B cell (primary cell): ENCODE results near the gene RCC2. TPM values are rescaled to one million over a fixed set of nuclear protein-coding genes. Genes with fewer than 3 reads are reported as not detected.
A peak's percentile ranks its signal among the peaks of the same experiment; 100 is the strongest.

ENCODE experiments used
- ATAC-seq: fragments of 200-7000 bp; cut with Tn5 transposase; one replicate; pipeline ENCODE4 v1.10.0; 2021; ENCODE audit warnings: low read depth, mild to moderate bottlenecking, moderate number of reproducible peaks, moderate library complexity
- CTCF ChIA-PET: fragments of 350-600 bp; sonication (Branson Sonifier 250); formaldehyde crosslinking; loops from one replicate; lab custom pipeline; 2021; ENCODE audit warnings: antibody characterized with exemption, inconsistent platforms; lab: Charles Lee
- POLR2A ChIA-PET: fragments of 350-600 bp; sonication (Branson Sonifier 250); formaldehyde crosslinking; loops from one replicate; lab custom pipeline; 2021; ENCODE audit warnings: antibody characterized with exemption; lab: Charles Lee
- DNase-seq: peaks from one replicate; pipeline ENCODE4 v3.0.0; 2013
- H2AFZ ChIP-seq: 2 replicates; pipeline ENCODE4 v1.6.1; 2012; ENCODE audit warnings: mild to moderate bottlenecking, low read depth, low read length; ENCODE audit not compliant: insufficient read depth, poor library complexity, severe bottlenecking
- H3K27ac ChIP-seq, 2 donors: 1 replicate in 1 of 2; 2 replicates in 1 of 2; pipeline ENCODE4 v1.5.1; 2012 to 2013; ENCODE audit warnings: low read length in 2 of 2, mild to moderate bottlenecking in 2 of 2, moderate library complexity in 1 of 2
- H3K27me3 ChIP-seq, 4 experiments: fragments of 200-600 bp in 1 of 4; sonication (generic) in 1 of 4; replicated peaks in 1 of 4; 1 replicate in 2 of 4; 2 replicates in 2 of 4; pipeline versions ENCODE4 v1.6.1 to v1.7.0; 2013 to 2016; ENCODE audit warnings: low read length in 3 of 4, mild to moderate bottlenecking in 2 of 4, mixed read lengths in 1 of 4, moderate library complexity in 1 of 4; ENCODE audit not compliant: insufficient read depth in 4 of 4, control insufficient read depth in 3 of 4; ENCODE audit errors: control extremely low read depth in 1 of 4
- H3K36me3 ChIP-seq, 2 experiments: replicated peaks in 1 of 2; 1 replicate in 1 of 2; 2 replicates in 1 of 2; pipeline versions ENCODE4 v1.6.1 to v1.7.1; 2013; ENCODE audit warnings: low read length in 1 of 2; ENCODE audit not compliant: insufficient read depth in 2 of 2, control insufficient read depth in 1 of 2; ENCODE audit errors: control extremely low read depth in 1 of 2, extremely low read depth in 1 of 2
- H3K4me1 ChIP-seq, 2 donors: fragments of 200-600 bp in 1 of 2; sonication (generic) in 1 of 2; 1 replicate in 1 of 2; 2 replicates in 1 of 2; pipeline versions ENCODE4 v1.5.1 to v1.6.1; 2013 to 2017; ENCODE audit warnings: low read length in 2 of 2; ENCODE audit not compliant: control insufficient read depth in 2 of 2, insufficient read depth in 2 of 2
- H3K4me2 ChIP-seq: replicated peaks from 2 replicates; pipeline ENCODE3; 2012; ENCODE audit warnings: mild to moderate bottlenecking, low read depth, low read length; ENCODE audit not compliant: poor library complexity, severe bottlenecking
- H3K4me3 ChIP-seq, 5 experiments: fragments of 200-600 bp in 1 of 5; sonication (generic) in 1 of 5; 1 replicate in 3 of 5; 2 replicates in 2 of 5; pipeline versions ENCODE4 v1.5.1 to v1.7.0; 2011 to 2016; ENCODE audit warnings: low read length in 4 of 5, mild to moderate bottlenecking in 4 of 5, low read depth in 2 of 5, control low read depth in 1 of 5, moderate library complexity in 1 of 5; ENCODE audit not compliant: insufficient read depth in 1 of 5; ENCODE audit errors: control extremely low read depth in 1 of 5, extremely low read depth in 1 of 5
- H3K79me2 ChIP-seq: fragments of 200-600 bp; sonication (generic); one replicate; pipeline ENCODE4 v1.6.0; 2016; ENCODE audit warnings: low read length; ENCODE audit not compliant: control insufficient read depth, insufficient read depth
- H3K9ac ChIP-seq: fragments of 200-600 bp; sonication (generic); 2 replicates; pipeline ENCODE4 v1.6.1; 2017; ENCODE audit warnings: mild to moderate bottlenecking, low read length, moderate library complexity
- H3K9me3 ChIP-seq, 3 donors: one replicate each; pipeline versions ENCODE4 v1.6.1 to v1.7.1; 2013; ENCODE audit warnings: low read length in 2 of 3; ENCODE audit not compliant: control insufficient read depth in 2 of 3, insufficient read depth in 1 of 3; ENCODE audit errors: control extremely low read depth in 1 of 3
- H4K20me1 ChIP-seq: 2 replicates; pipeline ENCODE4 v1.6.0; 2012; ENCODE audit warnings: mild to moderate bottlenecking, low read length; ENCODE audit not compliant: insufficient read depth, control insufficient read depth, poor library complexity, severe bottlenecking
- H3K27ac Mint-ChIP-seq: one replicate; pipeline ENCODE4 v1.8.0; 2021; ENCODE audit warnings: mixed read lengths
- H3K27me3 Mint-ChIP-seq: one replicate; pipeline ENCODE4 v1.8.0; 2021; ENCODE audit warnings: mixed read lengths
- H3K4me1 Mint-ChIP-seq: one replicate; pipeline ENCODE4 v1.8.0; 2021; ENCODE audit warnings: mixed read lengths
- H3K4me3 Mint-ChIP-seq: one replicate; pipeline ENCODE4 v1.8.0; 2021; ENCODE audit warnings: mixed read lengths
- H3K9me3 Mint-ChIP-seq: one replicate; pipeline ENCODE4 v1.8.0; 2022; ENCODE audit warnings: mixed read lengths; ENCODE audit not compliant: insufficient read depth
- EZH2 ChIP-seq: IDR thresholded peaks from 2 replicates; pipeline ENCODE4 v1.6.1; 2012; ENCODE audit warnings: borderline replicate concordance, low read depth, mild to moderate bottlenecking, moderate library complexity, low read length; ENCODE audit not compliant: insufficient read depth, poor library complexity, severe bottlenecking
- WGBS: methylation state at CpG from one replicate; pipeline ENCODE4 v1.1.5; 2013; ENCODE audit warnings: missing lambda C conversion rate; ENCODE audit not compliant: insufficient coverage; 5-methylcytosine and 5-hydroxymethylcytosine counted together
- intact Hi-C: fragments of 100-400 bp; cut with micrococcal nuclease; formaldehyde crosslinking; loops from one replicate; pipeline ENCODE4 v1.10.0; 2022
- polyA plus RNA-seq: library from polyadenylated mRNA; depleted of rRNA; stranded (reverse); fragments of >200 nt; gene quantifications from 2 replicates; pipeline ENCODE4 v1.2.3, GENCODE V29; 2012
- total RNA-seq, 2 donors: library from RNA; stranded (reverse); fragments of 120-200 nt in 1 of 2; gene quantifications; 1 replicate in 1 of 2; 2 replicates in 1 of 2; pipeline versions ENCODE4 v1.2.3 to v1.2.4, GENCODE V29; 2013 to 2022
- TF ChIP-seq, protein P1 (sequence below): fragments of 200-600 bp; IDR thresholded peaks from one replicate; pipeline ENCODE4 v1.8.0; 2022; ENCODE audit warnings: antibody characterized with exemption, mild to moderate bottlenecking

Gene RCC2
- total and polyA plus RNA-seq, 2 donors (not counting 1 experiment from before 2014, with no cell fraction given): 48.9 to 76.9 TPM

DNA sequence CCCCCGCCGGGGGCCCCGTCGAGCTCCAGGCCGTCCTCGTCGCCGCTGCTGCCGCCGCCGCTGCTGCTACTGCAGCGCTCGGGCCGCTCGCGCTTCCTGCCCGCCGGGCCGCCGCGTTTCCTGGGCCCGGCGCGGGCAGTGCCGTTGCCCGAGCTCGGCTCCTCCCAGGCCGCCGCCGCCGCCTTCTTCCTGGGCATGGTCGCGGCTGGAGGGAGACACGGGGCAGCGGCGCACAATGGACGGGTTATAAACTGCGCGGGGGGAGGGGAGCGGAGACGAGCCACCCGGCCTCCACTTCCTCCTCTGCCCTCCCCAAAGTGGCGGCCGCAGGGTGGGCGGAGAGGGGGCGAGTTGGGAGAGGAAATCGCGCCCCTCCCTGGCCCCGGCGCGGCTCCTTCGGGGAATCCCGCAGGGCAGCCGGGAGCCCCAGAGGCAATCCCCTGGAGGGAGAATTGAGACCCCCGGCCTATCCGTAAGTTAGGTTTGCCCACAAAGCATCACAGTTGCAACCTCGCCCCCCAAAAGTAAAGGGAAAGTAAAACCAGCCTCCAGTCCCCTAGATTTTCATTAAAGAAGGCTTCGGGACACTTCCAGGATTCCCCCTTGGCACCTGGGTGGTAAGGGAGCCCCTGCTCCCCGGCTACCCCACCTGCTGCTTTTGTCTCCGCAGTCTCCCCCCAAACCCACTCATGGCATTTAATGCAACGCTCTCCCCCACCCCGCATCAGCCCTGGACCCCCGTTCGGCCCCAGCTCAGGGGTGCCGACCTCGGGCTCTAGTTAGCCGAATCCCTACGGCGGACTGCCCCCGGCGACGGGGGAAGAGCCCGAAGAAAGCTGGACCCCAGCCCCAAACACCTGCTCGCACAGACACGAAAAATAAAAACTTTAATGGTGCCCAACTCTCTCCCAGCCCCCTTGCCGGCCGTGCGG lies 893 bp downstream of the RCC2 start:
- POLR2A ChIA-PET: interaction anchor here (0.6 to 0.7 kb wide), 3 partner anchors 27 to 731 kb away, joined by 3 to 4 read pairs (median 4); no protein-coding TSS in a partner anchor
- Histone ChIP-seq H3K79me2 (peaks cover 45% of the 10 kb centered on the region), H2AFZ (peak overlapping the region; percentile 69), H3K27ac (peak overlapping the region; percentile 70 to 87), H3K9ac (peak overlapping the region; percentile 94), H3K4me1 (peaks cover 27 to 44% of the 10 kb centered on the region in 2 donors), H3K4me2 (peak overlapping the region; percentile 95), H4K20me1 (peaks cover 52% of the 10 kb centered on the region), H3K9me3 (no peaks in the 10 kb centered on the region), H3K27me3 (peaks cover 0 to 9% (median 3%) of the 10 kb centered on the region in 4 experiments), H3K36me3 (peaks cover 0 to 14% of the 10 kb centered on the region in 2 experiments), H3K4me3 (peak overlapping the region; percentile 77 to 97 (median 87))
- peak overlapping the region; percentile 88 for H3K4me3 Mint-ChIP-seq
- no peak for TF ChIP-seq EZH2
- TF ChIP-seq, protein P1, sequence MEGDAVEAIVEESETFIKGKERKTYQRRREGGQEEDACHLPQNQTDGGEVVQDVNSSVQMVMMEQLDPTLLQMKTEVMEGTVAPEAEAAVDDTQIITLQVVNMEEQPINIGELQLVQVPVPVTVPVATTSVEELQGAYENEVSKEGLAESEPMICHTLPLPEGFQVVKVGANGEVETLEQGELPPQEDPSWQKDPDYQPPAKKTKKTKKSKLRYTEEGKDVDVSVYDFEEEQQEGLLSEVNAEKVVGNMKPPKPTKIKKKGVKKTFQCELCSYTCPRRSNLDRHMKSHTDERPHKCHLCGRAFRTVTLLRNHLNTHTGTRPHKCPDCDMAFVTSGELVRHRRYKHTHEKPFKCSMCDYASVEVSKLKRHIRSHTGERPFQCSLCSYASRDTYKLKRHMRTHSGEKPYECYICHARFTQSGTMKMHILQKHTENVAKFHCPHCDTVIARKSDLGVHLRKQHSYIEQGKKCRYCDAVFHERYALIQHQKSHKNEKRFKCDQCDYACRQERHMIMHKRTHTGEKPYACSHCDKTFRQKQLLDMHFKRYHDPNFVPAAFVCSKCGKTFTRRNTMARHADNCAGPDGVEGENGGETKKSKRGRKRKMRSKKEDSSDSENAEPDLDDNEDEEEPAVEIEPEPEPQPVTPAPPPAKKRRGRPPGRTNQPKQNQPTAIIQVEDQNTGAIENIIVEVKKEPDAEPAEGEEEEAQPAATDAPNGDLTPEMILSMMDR: no peak
- no peaks in the 10 kb centered on the region for H3K9me3 Mint-ChIP-seq
- WGBS: under 1% methylated on average over 65 of the region's 78 CpGs
- intact Hi-C loops: loop anchor here (1.0 to 10.0 kb wide), 4 partner anchors 7 to 384 kb away; partner anchors contain the start of gene SDHB
- DNase-seq (peak; percentile 86), ATAC-seq (peak; percentile 55)
- H3K4me1 Mint-ChIP-seq: peaks cover 39% of the 10 kb centered on the region
- peak overlapping the region; percentile 90 for H3K27ac Mint-ChIP-seq
- CTCF ChIA-PET: interaction anchor here (0.5 to 1.6 kb wide), 6 partner anchors 14 to 289 kb away, joined by 3 to 6 read pairs (median 4); no protein-coding TSS in a partner anchor
- H3K27me3 Mint-ChIP-seq: peaks cover 17% of the 10 kb centered on the region
